IPS-NIHi7 (cell line): ENCODE data around the gene TMEM191B.
"Not testable (repeated sequence)": the region's sequence is repeated elsewhere in the genome, so short reads cannot be mapped to it uniquely, and the experiment has no call there.

Experiments used
- DNase-seq: peaks from one replicate; pipeline ENCODE4 v3.0.0; 2012; ENCODE audit warnings: mixed read lengths; ENCODE audit errors: extremely low spot score

TMEM191B gene

DNA sequence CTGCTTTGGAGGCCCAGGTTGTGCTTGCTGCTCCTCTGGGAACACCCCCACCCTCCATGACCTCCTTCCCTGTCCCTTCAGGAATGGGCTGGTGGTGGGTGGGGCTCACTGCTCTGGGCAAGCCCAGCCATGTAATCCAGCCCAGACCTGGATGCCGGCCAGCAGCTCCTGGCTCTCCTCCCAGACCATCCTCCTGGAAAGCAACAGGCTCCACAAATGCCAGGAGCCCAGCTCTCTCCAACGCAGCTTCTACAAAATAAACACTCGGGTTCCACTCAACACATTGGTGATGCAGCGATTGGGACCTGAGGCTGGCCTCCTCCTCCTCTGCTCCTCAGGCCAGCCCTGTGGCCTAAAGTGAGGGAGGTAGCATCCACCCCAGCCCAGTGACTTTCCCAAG is 30.9 kb downstream of the TMEM191B start:
- DNase-seq = not testable (repeated sequence)

DNA sequence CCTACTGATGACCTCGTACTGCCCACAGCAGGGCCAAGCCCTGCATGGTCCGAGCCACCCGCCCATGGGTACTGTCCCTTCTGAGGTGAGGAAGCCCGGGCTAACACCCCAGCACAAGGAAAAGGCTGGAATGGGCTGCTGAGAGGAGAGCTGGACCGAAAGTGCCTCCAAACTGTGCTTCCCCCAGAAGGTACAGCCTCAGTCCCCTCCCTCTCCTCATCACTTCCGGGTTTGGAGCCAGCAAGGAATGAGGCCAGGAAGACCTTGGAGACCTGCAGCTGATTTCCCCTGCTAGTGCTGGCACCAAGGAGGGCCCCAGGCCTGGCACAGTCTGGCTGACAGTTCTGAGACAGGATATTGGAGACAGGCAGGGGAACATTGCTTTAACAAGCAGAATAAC is 31.3 kb downstream of the TMEM191B start:
- not testable (repeated sequence) for DNase-seq

DNA sequence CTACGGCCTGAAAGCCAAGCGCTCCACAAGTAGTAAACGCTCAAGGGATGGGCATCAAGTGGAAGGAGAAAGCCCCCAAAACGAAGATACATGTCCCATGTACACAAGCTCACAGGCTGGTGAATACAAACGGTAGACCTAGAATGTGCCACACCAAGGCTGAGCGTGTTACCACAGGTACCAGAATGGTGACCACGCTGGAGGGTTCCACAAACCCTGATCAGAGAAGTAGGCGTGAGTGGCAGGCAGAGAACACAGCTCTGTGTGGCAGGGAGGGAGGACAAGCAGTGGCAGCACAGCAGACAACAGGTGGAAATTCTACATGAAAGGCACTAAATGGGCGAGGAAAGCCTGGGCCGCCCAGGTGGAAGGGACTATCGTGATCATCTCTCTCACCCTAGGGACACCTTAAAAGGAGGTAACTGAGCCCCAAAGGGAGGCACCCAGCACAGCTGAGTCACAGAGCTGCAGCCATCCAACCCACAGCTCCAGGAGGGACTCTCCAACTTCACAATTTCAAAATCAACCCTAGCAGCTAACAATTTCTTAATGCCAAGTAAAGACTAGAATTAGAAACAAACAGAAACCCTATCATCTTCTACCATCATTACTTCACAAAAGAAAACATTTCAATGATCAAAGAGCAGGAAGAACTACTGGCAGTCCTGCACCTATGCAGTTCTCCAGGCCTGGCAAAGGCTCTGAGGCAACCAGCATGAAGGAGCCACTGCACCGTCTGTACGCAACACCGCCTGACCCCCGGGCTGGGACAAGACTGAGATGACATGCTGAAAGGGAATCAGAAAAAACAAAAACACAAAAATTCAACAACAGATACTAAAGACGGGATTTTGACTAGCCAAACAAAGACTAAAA is 32.7 kb downstream of the TMEM191B start:
- DNase-seq = not testable (repeated sequence)

DNA sequence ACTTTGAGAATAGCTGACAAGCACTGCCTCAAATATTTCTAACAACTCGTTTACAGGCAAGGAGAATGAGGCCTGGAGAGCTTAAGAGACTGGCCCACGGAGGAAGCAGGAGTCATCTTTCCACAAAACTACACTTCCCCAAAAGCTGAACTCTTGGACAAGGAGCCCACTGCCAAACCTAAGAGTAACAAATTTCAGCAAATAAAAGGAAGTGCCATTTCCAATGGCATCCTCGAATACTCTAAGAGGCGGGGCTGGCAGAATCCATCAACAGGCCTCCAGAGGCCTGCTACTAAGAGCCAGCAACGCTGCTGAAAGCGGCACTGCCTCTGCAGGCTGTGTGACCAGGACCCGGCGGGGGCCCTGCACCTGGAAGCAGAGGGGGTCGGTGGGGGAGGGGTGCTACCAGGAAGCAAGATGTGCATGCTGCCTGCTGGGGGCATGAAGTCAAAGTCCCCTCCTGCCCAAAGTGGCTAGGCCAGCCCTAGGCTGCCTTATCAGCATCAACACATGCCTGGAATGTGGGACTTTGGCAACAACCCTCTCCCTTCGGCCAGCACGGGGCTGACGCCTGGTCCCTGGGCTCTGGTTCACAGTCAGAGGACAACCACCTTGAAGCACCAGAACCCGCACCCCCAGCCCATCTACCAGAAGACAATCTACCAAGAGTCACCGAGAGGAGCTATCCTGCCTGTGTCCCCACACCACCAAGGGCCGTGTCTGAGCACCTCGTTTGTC is 43.1 kb downstream of the TMEM191B start:
- not testable (repeated sequence) for DNase-seq

DNA sequence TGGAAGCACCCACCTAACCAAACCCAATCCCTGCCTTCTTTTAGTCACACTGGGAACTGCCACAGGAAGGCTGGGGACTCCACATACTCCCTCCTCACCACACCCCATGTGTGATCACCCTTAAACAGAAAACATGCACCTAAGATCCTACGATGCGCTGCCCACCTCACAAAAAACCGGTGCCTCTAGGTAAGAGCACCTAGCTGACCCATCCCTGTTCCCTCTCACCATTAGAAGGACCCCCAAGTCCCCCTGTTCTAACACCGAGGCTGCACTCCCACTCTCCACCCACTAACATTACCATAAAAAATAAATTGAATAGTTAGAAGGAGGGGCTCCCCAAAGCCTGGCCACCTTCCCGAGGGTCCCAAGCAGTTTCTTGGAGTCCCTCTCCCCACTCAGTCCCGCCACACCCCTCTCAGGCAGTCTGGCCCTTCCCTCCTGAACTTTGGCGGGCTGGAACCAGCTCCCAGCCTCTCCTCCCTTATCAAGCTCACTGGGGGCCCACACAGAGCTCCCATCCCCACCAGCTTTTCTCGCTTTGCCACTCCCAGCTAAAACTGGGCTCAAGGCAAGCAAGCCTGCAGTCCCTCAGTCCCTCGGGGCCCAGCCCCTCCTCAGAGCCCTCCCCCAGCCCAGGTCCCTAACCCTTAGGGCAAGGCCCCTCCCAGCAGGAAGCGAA is 46.0 kb downstream of the TMEM191B start:
- DNase-seq = not testable (repeated sequence)

DNA sequence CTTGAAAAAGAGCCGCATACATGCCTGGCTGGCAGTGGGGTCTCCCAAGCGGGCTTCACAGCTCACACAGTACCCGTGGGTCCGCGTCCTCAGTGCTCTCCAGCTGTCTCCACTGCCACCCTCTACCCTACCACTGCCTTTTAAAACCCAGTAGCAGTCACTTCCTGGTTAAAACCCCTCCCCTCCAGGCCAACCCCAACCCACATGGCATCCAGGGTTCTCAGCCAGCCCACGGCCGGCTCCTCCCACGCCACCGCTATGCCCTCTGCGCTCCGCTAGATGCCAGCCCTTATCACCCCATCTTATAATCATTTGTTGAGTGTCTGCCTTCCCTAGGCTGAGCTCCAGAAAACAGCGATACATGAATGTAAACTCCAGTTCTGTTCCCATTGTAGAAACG is 47.0 kb downstream of the TMEM191B start:
- not testable (repeated sequence) for DNase-seq

DNA sequence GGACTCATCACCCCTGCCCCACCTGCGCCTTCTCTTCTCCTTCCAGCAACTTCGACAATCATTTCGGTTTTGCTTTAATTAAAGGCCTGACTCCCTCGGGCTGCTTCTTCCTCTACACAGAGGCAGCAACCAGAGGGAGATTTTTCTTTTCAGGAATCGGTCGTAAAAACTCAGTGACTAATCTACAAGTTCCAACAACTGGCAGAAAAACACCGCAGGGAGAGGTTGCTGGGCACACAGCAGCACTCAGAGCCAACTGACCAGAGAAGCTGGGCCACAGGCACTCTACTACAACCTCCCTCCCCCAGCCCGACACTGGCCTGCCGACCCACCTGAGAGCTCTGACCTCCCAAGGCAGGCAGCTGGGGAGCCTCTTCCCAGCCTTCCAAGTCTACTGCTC is 48.1 kb downstream of the TMEM191B start:
- DNase-seq = not testable (repeated sequence)

DNA sequence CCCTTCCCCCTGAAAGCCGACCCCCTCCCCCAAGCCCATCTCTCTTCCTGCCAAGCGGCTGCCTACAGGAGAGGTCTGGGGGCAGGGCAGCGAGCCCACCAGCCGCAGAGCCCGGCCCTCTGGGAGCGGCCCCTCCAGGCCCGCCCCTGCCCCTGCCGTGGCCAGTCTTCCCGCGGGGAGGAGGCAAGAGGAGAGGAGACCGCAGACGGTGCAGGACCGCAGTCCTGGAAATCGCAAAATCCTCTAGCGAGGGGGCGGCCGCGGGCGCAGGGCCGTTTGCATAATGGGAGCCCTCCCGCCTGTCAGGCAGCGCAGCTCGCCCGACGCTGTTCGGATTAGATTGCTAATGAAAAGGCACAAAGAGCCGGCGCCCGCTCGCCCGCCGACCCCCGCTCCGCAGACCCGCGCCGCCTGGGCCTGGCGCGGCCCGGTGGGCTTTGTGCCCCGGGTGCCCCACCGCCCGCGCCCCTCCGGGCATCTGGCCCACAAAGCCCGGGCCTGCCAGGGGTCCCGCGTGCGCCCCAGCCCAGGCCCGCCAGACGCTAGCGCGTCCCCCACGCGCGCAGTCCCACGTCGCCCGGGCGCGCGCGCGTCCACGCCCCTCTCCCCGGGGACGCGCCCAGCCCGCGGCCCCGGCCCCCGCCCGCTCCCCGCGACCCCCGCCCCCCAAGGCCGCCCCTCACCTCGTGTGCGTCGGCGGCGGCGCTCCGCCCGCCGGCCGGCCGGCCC is 49.7 kb downstream of the TMEM191B start:
- DNase-seq = not testable (repeated sequence)

DNA sequence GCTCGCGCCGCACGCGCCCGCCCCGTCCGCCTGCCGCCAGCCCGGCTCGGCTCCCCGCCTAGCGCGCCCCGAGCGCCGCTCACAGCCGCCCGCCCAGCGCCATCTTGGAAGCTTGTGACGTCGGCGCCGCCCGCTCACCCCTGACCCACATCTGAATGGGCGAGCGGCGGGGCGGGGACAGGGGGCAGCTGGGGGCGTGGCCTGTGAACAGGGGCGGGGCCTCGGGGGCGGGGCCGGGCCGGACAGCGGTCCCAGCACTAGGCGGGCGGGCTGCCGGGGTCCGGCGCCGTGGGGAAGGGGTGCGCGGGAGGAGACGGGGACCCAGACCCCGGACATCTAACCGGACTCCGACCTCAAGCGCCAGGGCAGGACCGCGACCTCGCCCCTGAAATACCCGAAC is 50.2 kb downstream of the TMEM191B start:
- not testable (repeated sequence) for DNase-seq
